DMS153 treated with DMSO at 0.1 percent for 48 hours (cell line): ENCODE results near the gene EXOSC2.

Source experiments
- DNase-seq: peaks from one replicate; lab custom pipeline; 2025; ENCODE audit not compliant: unreplicated experiment; lab: John Stamatoyannopoulos, UW

The EXOSC2 gene

GRCh38 chr9:130693426-130694191, at the start of gene EXOSC2:
Gene EXOSC2, plus strand, starts transcription at chr9:130693780. Its CDS starts 12 bp downstream, at chr9:130693792.
- peak; percentile 90 for DNase-seq

GRCh38 chr9:130651221-130651620, 42.4 kb upstream of the EXOSC2 start:
- no peak for DNase-seq

GRCh38 chr9:130651752-130652151, 41.8 kb upstream of the EXOSC2 start:
- DNase-seq: no peak

- DNase-seq: no peak
Measured at GRCh38 chr9:130654879-130655278, 38.7 kb upstream of the EXOSC2 start.

GRCh38 chr9:130658893-130659698, 34.5 kb upstream of the EXOSC2 start:
- DNase-seq: no peak

GRCh38 chr9:130659699-130660248, 33.8 kb upstream of the EXOSC2 start:
- no peak for DNase-seq

- no peak for DNase-seq
Measured at GRCh38 chr9:130660326-130660682, 33.3 kb upstream of the EXOSC2 start.

- no peak for DNase-seq
Measured at GRCh38 chr9:130660683-130661450, 32.7 kb upstream of the EXOSC2 start.

GRCh38 chr9:130661451-130662098, 32.0 kb upstream of the EXOSC2 start:
- DNase-seq: no peak

- no peak for DNase-seq
Measured at GRCh38 chr9:130662099-130662969, 31.2 kb upstream of the EXOSC2 start.

- DNase-seq: no peak
Measured at GRCh38 chr9:130662970-130663257, 30.7 kb upstream of the EXOSC2 start.

- no peak for DNase-seq
Measured at GRCh38 chr9:130663258-130663976, 30.2 kb upstream of the EXOSC2 start.

GRCh38 chr9:130663977-130664250, 29.7 kb upstream of the EXOSC2 start:
- no peak for DNase-seq

- DNase-seq: no peak
Measured at GRCh38 chr9:130664251-130665028, 29.1 kb upstream of the EXOSC2 start, which contains the start of gene PRDM12. Gene PRDM12, plus strand, starts transcription at chr9:130664594. Its CDS starts 60 bp downstream, at chr9:130664654.

GRCh38 chr9:130665029-130665430, 28.6 kb upstream of the EXOSC2 start:
- DNase-seq: no peak

- DNase-seq: no peak
Measured at GRCh38 chr9:130665431-130666392, 27.9 kb upstream of the EXOSC2 start.

GRCh38 chr9:130666393-130667119, 27.0 kb upstream of the EXOSC2 start:
- DNase-seq: no peak
